Measurements from ENCODE around the gene ERN2.
"Not testable (repeated sequence)": the region's sequence is repeated elsewhere in the genome, so short reads cannot be mapped to it uniquely, and the experiment has no call there.

ERN2 gene

DNA sequence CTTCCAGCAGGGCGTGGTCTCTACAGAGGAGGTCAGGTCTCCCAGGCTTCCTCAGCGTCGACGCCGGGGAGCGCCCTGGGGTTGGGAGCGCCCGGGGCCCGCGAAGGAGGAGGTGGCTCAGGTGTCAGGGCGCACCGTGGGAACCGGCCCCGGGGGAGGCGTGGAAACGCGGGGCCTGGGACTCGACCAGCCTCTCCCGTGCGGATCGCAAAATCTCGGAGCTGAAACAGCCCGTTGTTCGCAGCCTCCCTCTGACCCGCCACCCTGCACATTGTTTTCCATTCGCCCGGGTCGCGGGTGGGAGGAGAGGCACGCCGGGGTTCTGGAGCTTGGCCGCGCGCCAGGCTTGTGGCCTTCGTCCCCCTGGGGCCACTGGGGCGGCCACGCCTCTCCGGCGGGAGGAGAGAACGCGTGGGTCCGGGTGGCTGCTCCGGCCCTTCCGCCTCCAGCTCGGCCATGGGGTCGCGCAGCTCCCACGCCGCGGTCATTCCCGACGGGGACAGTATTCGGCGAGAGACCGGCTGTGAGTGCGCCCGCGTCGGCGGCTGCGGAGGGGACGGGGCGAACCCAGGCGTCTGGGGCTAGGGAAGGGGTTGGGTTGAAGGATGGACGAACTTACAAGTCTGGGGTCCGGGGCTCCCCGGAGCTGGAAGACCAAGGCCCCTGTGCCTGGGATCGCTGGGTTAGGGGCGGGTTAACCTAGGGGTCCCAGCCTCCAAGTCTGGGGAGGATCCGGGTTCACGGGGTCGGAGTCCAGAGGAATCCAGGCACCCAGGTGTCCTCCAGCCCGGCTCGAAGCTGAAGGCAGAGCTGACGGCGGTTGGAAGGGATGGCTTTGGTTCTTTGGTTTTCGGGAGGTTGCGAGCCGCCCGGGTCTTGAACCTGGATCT is 41.8 kb upstream of the ERN2 start, which contains the start of gene CHP2:
CHP2 (plus strand) TSS at position 433 of the 890 bp plus-strand sequence; CDS start at position 457, 24 bp downstream.
- no peak within 1 kb of the TSS for H3K9ac ChIP-seq (ENCODE audit: low read length)
- peak within 1 kb of the TSS; percentile 11 for H4K91ac ChIP-seq (ENCODE audit: low read length)
- no peak within 1 kb of the TSS for H3K27ac ChIP-seq (ENCODE audit: low read length, poor library complexity, severe bottlenecking)
- 13% methylated on average over 66 of the region's 80 CpGs for WGBS
- no peak within 1 kb of the TSS for H3K4ac ChIP-seq (ENCODE audit: low read depth in 1 of 2, low read length in 2 of 2)
- H4K8ac ChIP-seq (ENCODE audit: low read length): no peak within 1 kb of the TSS
- H3K9me3 ChIP-seq (ENCODE audit: control insufficient read depth, low read length): no peaks in the 10 kb centered on the region
- H3K14ac ChIP-seq (ENCODE audit: low read length in 2 of 2): no peak within 1 kb of the TSS
- no peak within 1 kb of the TSS for H2BK120ac ChIP-seq (ENCODE audit: low read depth, low read length)
- H2AK5ac ChIP-seq (ENCODE audit: low read length, severe bottlenecking): no peak within 1 kb of the TSS
- H2BK15ac ChIP-seq (ENCODE audit: low read depth, poor library complexity, severe bottlenecking): no peak within 1 kb of the TSS
- H2BK12ac ChIP-seq (ENCODE audit: low read length in 2 of 2): no peak within 1 kb of the TSS
- no peak within 1 kb of the TSS for H3K18ac ChIP-seq (ENCODE audit: low read depth in 1 of 2, low read length in 2 of 2)
- peak within 1 kb of the TSS; percentile 7 for H3K4me2 ChIP-seq (ENCODE audit: low read length, poor library complexity, severe bottlenecking)
- no peak for DNase-seq
- peaks cover 7% of the 10 kb centered on the region for H3K4me1 ChIP-seq (ENCODE audit: control insufficient read depth, insufficient read depth, low read depth, low read length)
- peak within 1 kb of the TSS in 1 of 2 experiments; percentile 49 for H3K4me3 ChIP-seq (ENCODE audit: insufficient read depth in 1 of 2, low read depth in 1 of 2, low read length in 2 of 2)
- no peaks in the 10 kb centered on the region for H3K79me1 ChIP-seq (replicated peaks; ENCODE audit: low read length, poor library complexity, severe bottlenecking)
- H3K27me3 ChIP-seq (ENCODE audit: control insufficient read depth in 1 of 2, insufficient read depth in 1 of 2, low read length in 2 of 2): peaks cover 44 to 56% of the 10 kb centered on the region in 2 experiments
- H3K36me3 ChIP-seq (ENCODE audit: control insufficient read depth in 1 of 2, insufficient read depth in 2 of 2, low read depth in 1 of 2, low read length in 2 of 2): peaks cover 0 to 4% of the 10 kb centered on the region in 2 experiments
- no peak within 1 kb of the TSS for H2BK5ac ChIP-seq (ENCODE audit: low read depth, low read length, poor library complexity, severe bottlenecking)
- H2AFZ ChIP-seq (ENCODE audit: low read depth, low read length): no peak within 1 kb of the TSS
- H3K23ac ChIP-seq (ENCODE audit: low read length in 2 of 2): no peak within 1 kb of the TSS

DNA sequence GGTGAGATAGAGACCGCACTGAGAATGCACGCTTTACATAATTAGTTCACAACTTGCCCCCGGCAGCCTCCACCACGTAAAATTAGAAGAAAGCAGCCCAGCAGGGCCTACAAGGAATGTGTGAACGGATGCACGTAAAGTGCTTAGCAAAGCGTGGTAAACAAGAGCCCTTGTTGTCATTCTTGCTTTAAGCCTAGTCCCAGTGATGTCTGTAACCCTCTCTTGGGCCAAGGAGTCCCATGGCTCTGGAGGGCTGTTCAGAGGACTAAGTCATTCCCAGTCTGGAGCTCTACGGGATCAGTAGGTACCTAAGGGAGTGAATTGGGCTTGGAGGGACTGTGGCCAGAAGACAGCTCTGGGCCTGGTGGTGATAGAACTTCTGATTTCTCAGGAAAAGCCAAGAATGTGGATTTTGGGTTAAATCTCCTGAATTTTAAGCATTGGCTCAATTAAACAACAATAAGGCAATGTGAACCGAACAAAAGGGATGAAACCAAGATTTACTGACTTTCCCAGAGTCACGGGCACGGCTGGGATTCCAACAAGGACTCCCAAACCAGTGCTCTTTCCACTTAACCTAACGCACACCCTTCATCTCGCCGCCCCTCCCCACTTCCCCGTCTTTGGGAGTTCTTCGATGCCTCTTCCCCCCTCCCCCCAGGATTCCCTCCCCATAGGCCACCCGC is 41.0 kb upstream of the ERN2 start:
- H3K4ac ChIP-seq (ENCODE audit: low read depth in 1 of 2, low read length in 2 of 2): no peak overlapping the region
- H3K27ac ChIP-seq (ENCODE audit: low read length, poor library complexity, severe bottlenecking): no peak overlapping the region
- no peak overlapping the region for H2AFZ ChIP-seq (ENCODE audit: low read depth, low read length)
- H3K4me1 ChIP-seq (ENCODE audit: control insufficient read depth, insufficient read depth, low read depth, low read length): peaks cover 7% of the 10 kb centered on the region
- no peak overlapping the region for H4K91ac ChIP-seq (ENCODE audit: low read length)
- no peak overlapping the region for H3K18ac ChIP-seq (ENCODE audit: low read depth in 1 of 2, low read length in 2 of 2)
- 47% methylated on average over 17 of the region's 17 CpGs for WGBS
- no peaks in the 10 kb centered on the region for H3K9me3 ChIP-seq (ENCODE audit: control insufficient read depth, low read length)
- H2BK5ac ChIP-seq (ENCODE audit: low read depth, low read length, poor library complexity, severe bottlenecking): no peak overlapping the region
- no peak overlapping the region for H4K8ac ChIP-seq (ENCODE audit: low read length)
- H3K4me2 ChIP-seq (ENCODE audit: low read length, poor library complexity, severe bottlenecking): no peak overlapping the region
- no peak overlapping the region for H3K4me3 ChIP-seq (ENCODE audit: insufficient read depth in 1 of 2, low read depth in 1 of 2, low read length in 2 of 2)
- H2BK120ac ChIP-seq (ENCODE audit: low read depth, low read length): no peak overlapping the region
- H2AK5ac ChIP-seq (ENCODE audit: low read length, severe bottlenecking): no peak overlapping the region
- H3K23ac ChIP-seq (ENCODE audit: low read length in 2 of 2): no peak overlapping the region
- H2BK15ac ChIP-seq (ENCODE audit: low read depth, poor library complexity, severe bottlenecking): no peak overlapping the region
- no peak overlapping the region for H2BK12ac ChIP-seq (ENCODE audit: low read length in 2 of 2)
- no peak for DNase-seq
- H3K14ac ChIP-seq (ENCODE audit: low read length in 2 of 2): no peak overlapping the region
- H3K27me3 ChIP-seq (ENCODE audit: control insufficient read depth in 1 of 2, insufficient read depth in 1 of 2, low read length in 2 of 2): peaks cover 44 to 55% of the 10 kb centered on the region in 2 experiments
- peaks cover 0 to 4% of the 10 kb centered on the region in 2 experiments for H3K36me3 ChIP-seq (ENCODE audit: control insufficient read depth in 1 of 2, insufficient read depth in 2 of 2, low read depth in 1 of 2, low read length in 2 of 2)
- no peaks in the 10 kb centered on the region for H3K79me1 ChIP-seq (replicated peaks; ENCODE audit: low read length, poor library complexity, severe bottlenecking)
- no peak overlapping the region for H3K9ac ChIP-seq (ENCODE audit: low read length)

DNA sequence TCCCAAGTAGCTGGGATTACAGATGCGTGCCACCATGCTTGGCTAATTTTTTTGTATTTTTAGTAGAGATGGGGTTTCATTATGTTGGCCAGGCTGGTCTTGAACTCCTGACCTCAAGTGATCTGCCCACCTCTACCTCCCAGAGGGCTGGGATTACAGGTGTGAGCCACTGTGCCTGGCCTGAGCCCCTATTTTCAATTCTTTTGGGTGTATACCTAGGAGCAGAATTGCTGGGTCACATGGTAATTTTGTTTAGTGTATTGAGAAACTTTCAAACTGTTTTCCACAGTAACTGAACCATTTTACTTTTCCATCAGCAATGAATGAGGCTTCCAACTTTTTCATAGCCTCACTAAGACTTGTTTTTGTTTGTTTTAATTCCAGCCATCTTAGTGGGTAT is 38.0 kb upstream of the ERN2 start:
- not testable (repeated sequence) for H3K4me2 ChIP-seq (ENCODE audit: low read length, poor library complexity, severe bottlenecking); H3K23ac ChIP-seq (ENCODE audit: low read length in 2 of 2); H3K4me3 ChIP-seq (ENCODE audit: insufficient read depth in 1 of 2, low read depth in 1 of 2, low read length in 2 of 2); H2BK15ac ChIP-seq (ENCODE audit: low read depth, poor library complexity, severe bottlenecking); H3K36me3 ChIP-seq (ENCODE audit: control insufficient read depth in 1 of 2, insufficient read depth in 2 of 2, low read depth in 1 of 2, low read length in 2 of 2); DNase-seq; H3K9me3 ChIP-seq (ENCODE audit: control insufficient read depth, low read length); H3K14ac ChIP-seq (ENCODE audit: low read length in 2 of 2); H3K79me1 ChIP-seq (replicated peaks; ENCODE audit: low read length, poor library complexity, severe bottlenecking); H2BK120ac ChIP-seq (ENCODE audit: low read depth, low read length); H3K18ac ChIP-seq (ENCODE audit: low read depth in 1 of 2, low read length in 2 of 2); H2AK5ac ChIP-seq (ENCODE audit: low read length, severe bottlenecking); H3K27ac ChIP-seq (ENCODE audit: low read length, poor library complexity, severe bottlenecking); H3K4me1 ChIP-seq (ENCODE audit: control insufficient read depth, insufficient read depth, low read depth, low read length); H4K91ac ChIP-seq (ENCODE audit: low read length); H2BK12ac ChIP-seq (ENCODE audit: low read length in 2 of 2); H3K9ac ChIP-seq (ENCODE audit: low read length); H2BK5ac ChIP-seq (ENCODE audit: low read depth, low read length, poor library complexity, severe bottlenecking); H3K4ac ChIP-seq (ENCODE audit: low read depth in 1 of 2, low read length in 2 of 2); H4K8ac ChIP-seq (ENCODE audit: low read length); H2AFZ ChIP-seq (ENCODE audit: low read depth, low read length)
- no CpG with 5 or more reads among the region's 1 CpG for WGBS
- H3K27me3 ChIP-seq (ENCODE audit: control insufficient read depth in 1 of 2, insufficient read depth in 1 of 2, low read length in 2 of 2): peaks cover 28 to 36% of the 10 kb centered on the region in 2 experiments

DNA sequence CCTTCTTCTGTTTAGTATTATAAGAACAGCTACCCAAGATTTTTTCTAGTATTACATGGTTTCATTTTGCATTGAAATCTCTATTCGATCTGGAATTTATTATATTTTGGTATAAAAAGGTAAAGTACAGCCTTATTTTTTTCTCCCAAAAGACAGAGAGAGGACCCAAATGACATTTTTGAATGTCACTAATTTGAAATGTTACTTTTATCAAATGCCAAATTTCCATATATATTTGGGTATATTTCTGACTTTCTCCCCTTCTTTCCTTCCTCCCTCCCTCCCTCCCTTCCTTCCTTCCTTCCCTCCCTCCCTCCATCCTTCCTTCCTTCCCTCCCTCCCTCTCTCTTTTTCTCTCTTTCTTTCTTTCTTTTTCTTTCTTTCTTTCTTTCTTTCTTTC is 35.6 kb upstream of the ERN2 start:
- Histone ChIP-seq H3K9ac (ENCODE audit: low read length) (no peak overlapping the region), H2BK12ac (ENCODE audit: low read length in 2 of 2) (no peak overlapping the region), H2AFZ (ENCODE audit: low read depth, low read length) (no peak overlapping the region), H3K4me2 (ENCODE audit: low read length, poor library complexity, severe bottlenecking) (no peak overlapping the region), H3K4me1 (ENCODE audit: control insufficient read depth, insufficient read depth, low read depth, low read length) (no peaks in the 10 kb centered on the region), H3K4ac (ENCODE audit: low read depth in 1 of 2, low read length in 2 of 2) (no peak overlapping the region), H2BK5ac (ENCODE audit: low read depth, low read length, poor library complexity, severe bottlenecking) (no peak overlapping the region), H3K23ac (ENCODE audit: low read length in 2 of 2) (no peak overlapping the region), H2AK5ac (ENCODE audit: low read length, severe bottlenecking) (no peak overlapping the region), H4K8ac (ENCODE audit: low read length) (no peak overlapping the region), H3K27ac (ENCODE audit: low read length, poor library complexity, severe bottlenecking) (no peak overlapping the region), H4K91ac (ENCODE audit: low read length) (no peak overlapping the region), H3K18ac (ENCODE audit: low read depth in 1 of 2, low read length in 2 of 2) (no peak overlapping the region), H3K79me1 (replicated peaks; ENCODE audit: low read length, poor library complexity, severe bottlenecking) (no peaks in the 10 kb centered on the region), H3K27me3 (ENCODE audit: control insufficient read depth in 1 of 2, insufficient read depth in 1 of 2, low read length in 2 of 2) (peaks cover 15 to 21% of the 10 kb centered on the region in 2 experiments), H3K9me3 (ENCODE audit: control insufficient read depth, low read length) (no peaks in the 10 kb centered on the region), H2BK15ac (ENCODE audit: low read depth, poor library complexity, severe bottlenecking) (no peak overlapping the region), H2BK120ac (ENCODE audit: low read depth, low read length) (no peak overlapping the region), H3K14ac (ENCODE audit: low read length in 2 of 2) (no peak overlapping the region), H3K4me3 (ENCODE audit: insufficient read depth in 1 of 2, low read depth in 1 of 2, low read length in 2 of 2) (no peak overlapping the region), H3K36me3 (ENCODE audit: control insufficient read depth in 1 of 2, insufficient read depth in 2 of 2, low read depth in 1 of 2, low read length in 2 of 2) (no peaks in the 10 kb centered on the region)
- no peak for DNase-seq
- WGBS: no CpG with 5 or more reads among the region's 1 CpG
